ENCODE measurements around the gene LRRC8D.
A peak's percentile ranks its signal among the peaks of the same experiment; 100 is the strongest.
"Not testable (repeated sequence)": the region's sequence is repeated elsewhere in the genome, so short reads cannot be mapped to it uniquely, and the experiment has no call there.

Gene LRRC8D

GRCh38 chr1:89791064-89791726 is 29.6 kb upstream of the LRRC8D start:
- H3K9me3 ChIP-seq (ENCODE audit: control insufficient read depth, low read length) = no peaks in the 10 kb centered on the region
- no peak overlapping the region for H3K27ac ChIP-seq (ENCODE audit: insufficient read depth, low read length, poor library complexity, severe bottlenecking)
- DNase-seq = no peak
- no peaks in the 10 kb centered on the region for H3K27me3 ChIP-seq (replicated peaks; ENCODE audit: control insufficient read depth, insufficient read depth, low read length, poor library complexity, severe bottlenecking)
- H3K4me3 ChIP-seq (ENCODE audit: insufficient read depth, low read depth, low read length, poor library complexity, severe bottlenecking) = no peak overlapping the region
- no peaks in the 10 kb centered on the region for H3K36me3 ChIP-seq (ENCODE audit: control insufficient read depth, insufficient read depth, low read length)
- H3K4me1 ChIP-seq (ENCODE audit: control insufficient read depth, insufficient read depth, low read length, poor library complexity, severe bottlenecking) = no peaks in the 10 kb centered on the region

- DNase-seq = no peak
- no peaks in the 10 kb centered on the region for H3K4me1 ChIP-seq (ENCODE audit: control insufficient read depth, insufficient read depth, low read length, poor library complexity, severe bottlenecking)
- no peaks in the 10 kb centered on the region for H3K9me3 ChIP-seq (ENCODE audit: control insufficient read depth, low read length)
- no peaks in the 10 kb centered on the region for H3K36me3 ChIP-seq (ENCODE audit: control insufficient read depth, insufficient read depth, low read length)
- no peak overlapping the region for H3K27ac ChIP-seq (ENCODE audit: insufficient read depth, low read length, poor library complexity, severe bottlenecking)
- H3K27me3 ChIP-seq (replicated peaks; ENCODE audit: control insufficient read depth, insufficient read depth, low read length, poor library complexity, severe bottlenecking) = no peaks in the 10 kb centered on the region
- no peak overlapping the region for H3K4me3 ChIP-seq (ENCODE audit: insufficient read depth, low read depth, low read length, poor library complexity, severe bottlenecking)
Measured at GRCh38 chr1:89794406-89794805, 26.4 kb upstream of the LRRC8D start.

- not testable (repeated sequence) for H3K27me3 ChIP-seq (replicated peaks; ENCODE audit: control insufficient read depth, insufficient read depth, low read length, poor library complexity, severe bottlenecking); H3K27ac ChIP-seq (ENCODE audit: insufficient read depth, low read length, poor library complexity, severe bottlenecking); H3K4me1 ChIP-seq (ENCODE audit: control insufficient read depth, insufficient read depth, low read length, poor library complexity, severe bottlenecking); H3K36me3 ChIP-seq (ENCODE audit: control insufficient read depth, insufficient read depth, low read length); H3K4me3 ChIP-seq (ENCODE audit: insufficient read depth, low read depth, low read length, poor library complexity, severe bottlenecking); H3K9me3 ChIP-seq (ENCODE audit: control insufficient read depth, low read length); DNase-seq
Measured at GRCh38 chr1:89795571-89795970, 25.3 kb upstream of the LRRC8D start.

- DNase-seq; H3K36me3 ChIP-seq (ENCODE audit: control insufficient read depth, insufficient read depth, low read length); H3K9me3 ChIP-seq (ENCODE audit: control insufficient read depth, low read length); H3K4me3 ChIP-seq (ENCODE audit: insufficient read depth, low read depth, low read length, poor library complexity, severe bottlenecking); H3K4me1 ChIP-seq (ENCODE audit: control insufficient read depth, insufficient read depth, low read length, poor library complexity, severe bottlenecking); H3K27ac ChIP-seq (ENCODE audit: insufficient read depth, low read length, poor library complexity, severe bottlenecking); H3K27me3 ChIP-seq (replicated peaks; ENCODE audit: control insufficient read depth, insufficient read depth, low read length, poor library complexity, severe bottlenecking): not testable (repeated sequence)
Measured at GRCh38 chr1:89797876-89798275, 23.0 kb upstream of the LRRC8D start.

- DNase-seq = no peak
- no peak overlapping the region for H3K27ac ChIP-seq (ENCODE audit: insufficient read depth, low read length, poor library complexity, severe bottlenecking)
- H3K4me1 ChIP-seq (ENCODE audit: control insufficient read depth, insufficient read depth, low read length, poor library complexity, severe bottlenecking) = no peaks in the 10 kb centered on the region
- no peaks in the 10 kb centered on the region for H3K27me3 ChIP-seq (replicated peaks; ENCODE audit: control insufficient read depth, insufficient read depth, low read length, poor library complexity, severe bottlenecking)
- H3K36me3 ChIP-seq (ENCODE audit: control insufficient read depth, insufficient read depth, low read length) = no peaks in the 10 kb centered on the region
- no peak overlapping the region for H3K4me3 ChIP-seq (ENCODE audit: insufficient read depth, low read depth, low read length, poor library complexity, severe bottlenecking)
- H3K9me3 ChIP-seq (ENCODE audit: control insufficient read depth, low read length) = no peaks in the 10 kb centered on the region
Measured at GRCh38 chr1:89799495-89799894, 21.3 kb upstream of the LRRC8D start.

- no peaks in the 10 kb centered on the region for H3K9me3 ChIP-seq (ENCODE audit: control insufficient read depth, low read length)
- H3K27ac ChIP-seq (ENCODE audit: insufficient read depth, low read length, poor library complexity, severe bottlenecking) = no peak overlapping the region
- H3K36me3 ChIP-seq (ENCODE audit: control insufficient read depth, insufficient read depth, low read length) = no peaks in the 10 kb centered on the region
- H3K4me3 ChIP-seq (ENCODE audit: insufficient read depth, low read depth, low read length, poor library complexity, severe bottlenecking) = no peak overlapping the region
- no peaks in the 10 kb centered on the region for H3K27me3 ChIP-seq (replicated peaks; ENCODE audit: control insufficient read depth, insufficient read depth, low read length, poor library complexity, severe bottlenecking)
- DNase-seq = no peak
- no peaks in the 10 kb centered on the region for H3K4me1 ChIP-seq (ENCODE audit: control insufficient read depth, insufficient read depth, low read length, poor library complexity, severe bottlenecking)
Measured at GRCh38 chr1:89800022-89800655, 20.7 kb upstream of the LRRC8D start.

- H3K4me3 ChIP-seq (ENCODE audit: insufficient read depth, low read depth, low read length, poor library complexity, severe bottlenecking) = no peak overlapping the region
- no peaks in the 10 kb centered on the region for H3K4me1 ChIP-seq (ENCODE audit: control insufficient read depth, insufficient read depth, low read length, poor library complexity, severe bottlenecking)
- H3K27me3 ChIP-seq (replicated peaks; ENCODE audit: control insufficient read depth, insufficient read depth, low read length, poor library complexity, severe bottlenecking) = no peaks in the 10 kb centered on the region
- DNase-seq = no peak
- H3K9me3 ChIP-seq (ENCODE audit: control insufficient read depth, low read length) = no peaks in the 10 kb centered on the region
- H3K27ac ChIP-seq (ENCODE audit: insufficient read depth, low read length, poor library complexity, severe bottlenecking) = no peak overlapping the region
- H3K36me3 ChIP-seq (ENCODE audit: control insufficient read depth, insufficient read depth, low read length) = no peaks in the 10 kb centered on the region
Measured at GRCh38 chr1:89800718-89801117, 20.1 kb upstream of the LRRC8D start.

GRCh38 chr1:89802051-89802450 is 18.8 kb upstream of the LRRC8D start:
- no peaks in the 10 kb centered on the region for H3K9me3 ChIP-seq (ENCODE audit: control insufficient read depth, low read length)
- no peaks in the 10 kb centered on the region for H3K4me1 ChIP-seq (ENCODE audit: control insufficient read depth, insufficient read depth, low read length, poor library complexity, severe bottlenecking)
- no peak for DNase-seq
- H3K27ac ChIP-seq (ENCODE audit: insufficient read depth, low read length, poor library complexity, severe bottlenecking) = no peak overlapping the region
- H3K36me3 ChIP-seq (ENCODE audit: control insufficient read depth, insufficient read depth, low read length) = no peaks in the 10 kb centered on the region
- H3K4me3 ChIP-seq (ENCODE audit: insufficient read depth, low read depth, low read length, poor library complexity, severe bottlenecking) = no peak overlapping the region
- H3K27me3 ChIP-seq (replicated peaks; ENCODE audit: control insufficient read depth, insufficient read depth, low read length, poor library complexity, severe bottlenecking) = no peaks in the 10 kb centered on the region

GRCh38 chr1:89802841-89803240 is 18.0 kb upstream of the LRRC8D start:
- no peak overlapping the region for H3K27ac ChIP-seq (ENCODE audit: insufficient read depth, low read length, poor library complexity, severe bottlenecking)
- no peak overlapping the region for H3K4me3 ChIP-seq (ENCODE audit: insufficient read depth, low read depth, low read length, poor library complexity, severe bottlenecking)
- no peaks in the 10 kb centered on the region for H3K4me1 ChIP-seq (ENCODE audit: control insufficient read depth, insufficient read depth, low read length, poor library complexity, severe bottlenecking)
- no peak for DNase-seq
- H3K36me3 ChIP-seq (ENCODE audit: control insufficient read depth, insufficient read depth, low read length) = no peaks in the 10 kb centered on the region
- H3K9me3 ChIP-seq (ENCODE audit: control insufficient read depth, low read length) = no peaks in the 10 kb centered on the region
- no peaks in the 10 kb centered on the region for H3K27me3 ChIP-seq (replicated peaks; ENCODE audit: control insufficient read depth, insufficient read depth, low read length, poor library complexity, severe bottlenecking)

GRCh38 chr1:89804642-89805237 is 16.1 kb upstream of the LRRC8D start:
- H3K4me3 ChIP-seq (ENCODE audit: insufficient read depth, low read depth, low read length, poor library complexity, severe bottlenecking) = no peak overlapping the region
- no peaks in the 10 kb centered on the region for H3K9me3 ChIP-seq (ENCODE audit: control insufficient read depth, low read length)
- no peaks in the 10 kb centered on the region for H3K27me3 ChIP-seq (replicated peaks; ENCODE audit: control insufficient read depth, insufficient read depth, low read length, poor library complexity, severe bottlenecking)
- H3K4me1 ChIP-seq (ENCODE audit: control insufficient read depth, insufficient read depth, low read length, poor library complexity, severe bottlenecking) = no peaks in the 10 kb centered on the region
- DNase-seq = peak; percentile 56 to 70 (median 57)
- no peaks in the 10 kb centered on the region for H3K36me3 ChIP-seq (ENCODE audit: control insufficient read depth, insufficient read depth, low read length)
- no peak overlapping the region for H3K27ac ChIP-seq (ENCODE audit: insufficient read depth, low read length, poor library complexity, severe bottlenecking)

Data from effector memory CD4-positive, alpha-beta T cell (primary cell).